ENCODE results near the gene SLC26A1.

SLC26A1 gene

DNA sequence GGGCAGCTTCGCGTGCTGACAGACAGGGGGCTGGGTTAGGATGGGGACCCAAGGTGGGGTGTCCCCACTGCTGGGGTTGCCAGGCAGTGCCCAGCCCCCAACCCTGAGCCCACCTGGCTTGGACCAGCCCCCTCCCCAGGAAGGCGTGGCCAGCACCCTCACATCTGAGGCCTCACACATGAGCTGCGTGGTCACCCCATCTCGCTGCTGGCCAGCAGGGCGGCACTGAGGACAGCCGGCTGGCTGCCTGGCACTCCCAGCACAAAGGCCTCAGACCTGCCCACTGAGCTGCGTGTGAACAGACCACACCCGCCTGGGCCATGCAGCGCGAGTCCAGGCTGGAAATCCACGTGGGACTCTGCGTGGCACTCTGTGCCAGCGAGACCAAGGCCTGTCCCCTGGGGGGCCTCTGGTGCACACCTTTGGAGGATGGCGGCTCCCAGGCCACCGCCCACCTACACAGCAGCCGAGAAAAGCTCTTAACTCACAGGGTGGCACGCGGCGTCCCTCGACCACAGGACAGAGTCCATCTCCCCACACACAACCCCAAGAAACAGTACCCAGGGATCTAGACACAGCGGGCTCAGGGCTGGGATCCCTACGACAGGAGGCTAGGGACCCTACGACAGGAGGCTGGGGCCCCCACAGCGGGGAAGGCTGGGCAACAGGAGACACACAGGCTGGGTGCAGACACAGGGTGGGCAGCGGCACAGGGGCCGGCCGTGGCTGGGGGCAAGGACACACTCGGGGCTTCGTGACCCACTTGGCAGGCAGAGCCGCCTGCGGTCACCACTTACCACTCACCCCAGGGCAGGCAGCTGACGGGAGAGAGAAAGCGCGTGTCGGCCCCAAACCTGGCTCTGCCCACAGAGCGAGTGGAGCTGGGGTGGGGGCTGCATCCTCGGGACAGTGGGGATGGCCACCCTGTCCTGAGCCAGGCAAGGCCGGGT lies 29.7 kb downstream of the SLC26A1 start:
- H3K4me3 ChIP-seq (ENCODE audit: low read depth in 1 of 2, low read length in 1 of 2): no peak overlapping the region
- no peaks in the 10 kb centered on the region for H3K9me3 ChIP-seq
- peaks cover 91% of the 10 kb centered on the region for H3K36me3 ChIP-seq
- no peaks in the 10 kb centered on the region for H3K4me1 ChIP-seq (ENCODE audit: control insufficient read depth in 1 of 2, insufficient read depth in 1 of 2, low read depth in 1 of 2, low read length in 1 of 2)
- H3K27ac ChIP-seq: no peak overlapping the region
- H3K27me3 ChIP-seq: peaks cover 23% of the 10 kb centered on the region
- TF ChIP-seq, protein P1, sequence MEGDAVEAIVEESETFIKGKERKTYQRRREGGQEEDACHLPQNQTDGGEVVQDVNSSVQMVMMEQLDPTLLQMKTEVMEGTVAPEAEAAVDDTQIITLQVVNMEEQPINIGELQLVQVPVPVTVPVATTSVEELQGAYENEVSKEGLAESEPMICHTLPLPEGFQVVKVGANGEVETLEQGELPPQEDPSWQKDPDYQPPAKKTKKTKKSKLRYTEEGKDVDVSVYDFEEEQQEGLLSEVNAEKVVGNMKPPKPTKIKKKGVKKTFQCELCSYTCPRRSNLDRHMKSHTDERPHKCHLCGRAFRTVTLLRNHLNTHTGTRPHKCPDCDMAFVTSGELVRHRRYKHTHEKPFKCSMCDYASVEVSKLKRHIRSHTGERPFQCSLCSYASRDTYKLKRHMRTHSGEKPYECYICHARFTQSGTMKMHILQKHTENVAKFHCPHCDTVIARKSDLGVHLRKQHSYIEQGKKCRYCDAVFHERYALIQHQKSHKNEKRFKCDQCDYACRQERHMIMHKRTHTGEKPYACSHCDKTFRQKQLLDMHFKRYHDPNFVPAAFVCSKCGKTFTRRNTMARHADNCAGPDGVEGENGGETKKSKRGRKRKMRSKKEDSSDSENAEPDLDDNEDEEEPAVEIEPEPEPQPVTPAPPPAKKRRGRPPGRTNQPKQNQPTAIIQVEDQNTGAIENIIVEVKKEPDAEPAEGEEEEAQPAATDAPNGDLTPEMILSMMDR (IDR thresholded peaks at IDR 0.05): no peak

GRCh38 chr4:962231-963208 lies 30.7 kb downstream of the SLC26A1 start:
- Histone ChIP-seq H3K27me3 (peaks cover 13% of the 10 kb centered on the region), H3K4me1 (ENCODE audit: control insufficient read depth in 1 of 2, insufficient read depth in 1 of 2, low read depth in 1 of 2, low read length in 1 of 2) (no peaks in the 10 kb centered on the region), H3K4me3 (ENCODE audit: low read depth in 1 of 2, low read length in 1 of 2) (no peak overlapping the region), H3K27ac (no peak overlapping the region), H3K36me3 (peaks cover 99% of the 10 kb centered on the region), H3K9me3 (no peaks in the 10 kb centered on the region)
- TF ChIP-seq, protein P1 (IDR thresholded peaks at IDR 0.05): no peak

GRCh38 chr4:961351-962230 lies 31.6 kb downstream of the SLC26A1 start:
- Histone ChIP-seq H3K4me3 (ENCODE audit: low read depth in 1 of 2, low read length in 1 of 2) (no peak overlapping the region), H3K36me3 (peaks cover 99% of the 10 kb centered on the region), H3K4me1 (ENCODE audit: control insufficient read depth in 1 of 2, insufficient read depth in 1 of 2, low read depth in 1 of 2, low read length in 1 of 2) (no peaks in the 10 kb centered on the region), H3K27me3 (peaks cover 3% of the 10 kb centered on the region), H3K27ac (no peak overlapping the region), H3K9me3 (no peaks in the 10 kb centered on the region)
- TF ChIP-seq, protein P1 (IDR thresholded peaks at IDR 0.05): no peak

DNA sequence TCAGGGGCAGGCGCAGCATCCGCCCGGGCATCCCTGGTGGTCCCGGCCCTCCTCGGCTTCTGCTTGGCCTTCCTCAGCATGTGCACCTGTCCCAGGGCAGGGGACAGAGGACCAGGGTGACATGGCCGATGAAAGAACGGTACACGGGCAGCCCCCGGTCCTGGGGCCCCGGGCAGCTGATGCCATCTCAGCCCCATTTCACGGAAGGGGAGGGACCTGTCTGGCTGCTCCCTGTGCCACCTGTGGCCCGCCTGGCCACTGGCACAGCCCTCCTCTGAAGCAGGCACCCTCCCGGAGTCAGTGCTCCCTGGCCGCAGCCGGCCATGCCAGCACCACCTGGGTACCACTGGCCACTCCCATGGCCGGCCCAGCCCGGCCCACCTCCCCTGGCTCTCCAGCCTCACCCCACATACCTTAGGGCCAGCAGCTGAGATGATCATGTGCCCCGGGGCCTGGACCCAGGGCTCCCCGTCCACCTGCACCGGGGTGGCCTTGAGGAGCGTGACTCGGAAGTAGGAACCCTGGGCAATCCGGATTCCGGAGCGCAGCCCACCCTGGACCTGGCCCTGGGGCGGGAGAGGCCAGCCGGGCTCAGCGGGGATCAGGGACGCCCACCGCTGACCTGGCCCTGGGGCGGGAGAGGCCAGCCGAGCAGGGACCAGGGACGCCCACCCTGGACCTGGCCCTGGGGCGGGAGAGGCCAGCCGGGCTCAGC lies 32.4 kb downstream of the SLC26A1 start:
- no peak overlapping the region for H3K4me3 ChIP-seq (ENCODE audit: low read depth in 1 of 2, low read length in 1 of 2)
- peaks cover 98% of the 10 kb centered on the region for H3K36me3 ChIP-seq
- TF ChIP-seq, protein P1 (IDR thresholded peaks at IDR 0.05): no peak
- no peak overlapping the region for H3K27ac ChIP-seq
- no peaks in the 10 kb centered on the region for H3K9me3 ChIP-seq
- no peaks in the 10 kb centered on the region for H3K27me3 ChIP-seq
- no peaks in the 10 kb centered on the region for H3K4me1 ChIP-seq (ENCODE audit: control insufficient read depth in 1 of 2, insufficient read depth in 1 of 2, low read depth in 1 of 2, low read length in 1 of 2)
